AG09309 (cell line): ENCODE data around the gene ASIC1.

Source experiments
- DNase-seq: peaks from one replicate; pipeline ENCODE4 v3.0.0-alpha.2; 2010; ENCODE audit warnings: low read depth
- H3K4me3 ChIP-seq: 2 replicates; pipeline ENCODE4 v1.5.1; 2011; ENCODE audit warnings: mild to moderate bottlenecking, low read depth, low read length, moderate library complexity; ENCODE audit not compliant: control insufficient read depth
- CTCF ChIP-seq: IDR thresholded peaks from 2 replicates; pipeline ENCODE4 v1.5.1; 2011; ENCODE audit warnings: mild to moderate bottlenecking, low read depth, low read length, inconsistent platforms; ENCODE audit not compliant: insufficient read depth, control insufficient read depth; ENCODE audit errors: missing control alignments

The ASIC1 gene

GRCh38 chr12:50018968-50019367 is 38.4 kb upstream of the ASIC1 start:
- TF ChIP-seq CTCF, result no peak
- no peak overlapping the region for H3K4me3 ChIP-seq
- no peak for DNase-seq

- DNase-seq, result no peak
- no peak for TF ChIP-seq CTCF
- no peak overlapping the region for H3K4me3 ChIP-seq
Measured at GRCh38 chr12:50019524-50019923, 37.9 kb upstream of the ASIC1 start.

GRCh38 chr12:50021031-50021430 is 36.4 kb upstream of the ASIC1 start:
- TF ChIP-seq CTCF, result no peak
- no peak for DNase-seq
- H3K4me3 ChIP-seq, result no peak overlapping the region

GRCh38 chr12:50022903-50023302 is 34.5 kb upstream of the ASIC1 start:
- TF ChIP-seq CTCF, result no peak
- H3K4me3 ChIP-seq, result no peak overlapping the region

GRCh38 chr12:50024227-50024626 is 33.2 kb upstream of the ASIC1 start:
- no peak for TF ChIP-seq CTCF
- no peak for DNase-seq
- H3K4me3 ChIP-seq, result peak overlapping the region; percentile 54

More at GRCh38 chr12:50022903-50023302, 34.5 kb upstream of the ASIC1 start:
- no peak for DNase-seq

GRCh38 chr12:50024805-50025186 is 32.6 kb upstream of the ASIC1 start:
- peak overlapping the region; percentile 54 for H3K4me3 ChIP-seq
- no peak for DNase-seq
- no peak for TF ChIP-seq CTCF
